Gastrocnemius medialis (tissue), 4 donors: ENCODE results near the gene TRIM75. TPM values are rescaled to one million over a fixed set of nuclear protein-coding genes. Genes with fewer than 3 reads are reported as not detected.

Experiments used
- total RNA-seq, 4 donors: library from RNA; depleted of rRNA; stranded (reverse); fragments of >200 nt; gene quantifications; one replicate each; pipeline versions ENCODE4 v1.1.0 to v1.2.3, GENCODE V29; 2016

Gene TRIM75
- total RNA-seq, 4 donors from 2014 or later, result not detected

Other genes with a start within 250 kb of the TRIM75 start
- not detected for gene APELA, start 176.7 kb upstream of the TRIM75 start, total RNA-seq
- gene TRIM61, start 76.2 kb upstream of the TRIM75 start, total RNA-seq, result under 1 TPM in 1 of 4 donors, not detected in 3; 0.46 TPM
- not detected for gene TRIM60, start 21.9 kb upstream of the TRIM75 start, total RNA-seq
- 10 to 100 TPM; 15.3 to 28.9 (median 17.8) TPM for gene TMEM192, start 59.0 kb downstream of the TRIM75 start, total RNA-seq
- 1 to 10 TPM; 3.6 to 7.9 (median 6.4) TPM for gene KLHL2, start 153.7 kb downstream of the TRIM75 start, total RNA-seq